ENCODE data around the gene PPP1R1B. TPM values are rescaled to one million over a fixed set of nuclear protein-coding genes. Genes with fewer than 3 reads are reported as not detected.
A peak's percentile ranks its signal among the peaks of the same experiment; 100 is the strongest.

Gene PPP1R1B
- total and polyA plus RNA-seq, 7 donors = 4.2 to 280 (median 12.1) TPM

DNA sequence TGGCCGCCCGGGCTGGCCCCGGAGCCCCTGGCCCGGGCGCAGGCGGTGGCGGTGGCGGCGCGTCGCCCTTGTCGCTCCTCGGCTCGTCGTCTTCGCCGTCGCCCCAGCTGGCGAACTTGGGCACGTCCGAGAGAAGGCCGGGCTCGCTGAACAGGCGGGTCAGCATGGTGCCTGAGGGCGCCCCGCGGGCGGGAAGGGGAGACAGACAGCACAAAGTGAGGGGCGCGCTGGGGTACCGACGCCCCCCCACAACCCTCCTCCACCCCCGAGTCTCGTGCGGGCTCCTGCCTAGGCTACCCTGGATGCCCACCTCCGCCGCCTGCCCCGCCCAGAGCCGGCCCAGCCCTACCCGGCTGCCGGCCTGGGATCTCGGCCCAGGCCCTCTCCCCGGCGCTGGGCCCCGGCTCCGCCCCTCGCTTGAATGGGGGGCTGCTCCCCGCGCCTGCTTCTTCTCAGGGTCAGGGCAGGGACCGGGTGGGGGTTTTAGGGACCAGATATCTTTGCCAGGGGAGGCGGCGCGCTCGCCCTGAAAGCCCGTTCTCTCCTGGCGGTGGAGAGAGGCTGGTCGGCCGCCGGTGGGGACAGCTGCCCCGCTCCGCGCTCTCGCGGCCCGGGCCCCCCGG lies 20.2 kb upstream of the PPP1R1B start:
- TF ChIP-seq POLR2AphosphoS5 (IDR thresholded peaks at IDR 0.05) (no peak), POLR2A (IDR thresholded peaks at IDR 0.05) (no peak), EP300 (IDR thresholded peaks at IDR 0.05) (no peak)
- TF ChIP-seq, protein P1, sequence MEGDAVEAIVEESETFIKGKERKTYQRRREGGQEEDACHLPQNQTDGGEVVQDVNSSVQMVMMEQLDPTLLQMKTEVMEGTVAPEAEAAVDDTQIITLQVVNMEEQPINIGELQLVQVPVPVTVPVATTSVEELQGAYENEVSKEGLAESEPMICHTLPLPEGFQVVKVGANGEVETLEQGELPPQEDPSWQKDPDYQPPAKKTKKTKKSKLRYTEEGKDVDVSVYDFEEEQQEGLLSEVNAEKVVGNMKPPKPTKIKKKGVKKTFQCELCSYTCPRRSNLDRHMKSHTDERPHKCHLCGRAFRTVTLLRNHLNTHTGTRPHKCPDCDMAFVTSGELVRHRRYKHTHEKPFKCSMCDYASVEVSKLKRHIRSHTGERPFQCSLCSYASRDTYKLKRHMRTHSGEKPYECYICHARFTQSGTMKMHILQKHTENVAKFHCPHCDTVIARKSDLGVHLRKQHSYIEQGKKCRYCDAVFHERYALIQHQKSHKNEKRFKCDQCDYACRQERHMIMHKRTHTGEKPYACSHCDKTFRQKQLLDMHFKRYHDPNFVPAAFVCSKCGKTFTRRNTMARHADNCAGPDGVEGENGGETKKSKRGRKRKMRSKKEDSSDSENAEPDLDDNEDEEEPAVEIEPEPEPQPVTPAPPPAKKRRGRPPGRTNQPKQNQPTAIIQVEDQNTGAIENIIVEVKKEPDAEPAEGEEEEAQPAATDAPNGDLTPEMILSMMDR (IDR thresholded peaks at IDR 0.05) = no peak
- Histone ChIP-seq H3K4me3 (peak overlapping the region in 3 of 4 donors; percentile 5 to 36 (median 20)), H3K27me3 (peaks cover 53 to 86% (median 75%) of the 10 kb centered on the region in 3 donors), H3K36me3 (no peaks in the 10 kb centered on the region), H3K27ac (no peak overlapping the region), H3K9me3 (no peaks in the 10 kb centered on the region), H3K4me1 (peaks cover 2 to 37% (median 33%) of the 10 kb centered on the region in 4 donors)
- WGBS, 2 donors = 2% methylated on average over 66 of the region's 66 CpGs
- intact Hi-C loops (cut with DNase I) = no loop called here
- DNase-seq = no peak

DNA sequence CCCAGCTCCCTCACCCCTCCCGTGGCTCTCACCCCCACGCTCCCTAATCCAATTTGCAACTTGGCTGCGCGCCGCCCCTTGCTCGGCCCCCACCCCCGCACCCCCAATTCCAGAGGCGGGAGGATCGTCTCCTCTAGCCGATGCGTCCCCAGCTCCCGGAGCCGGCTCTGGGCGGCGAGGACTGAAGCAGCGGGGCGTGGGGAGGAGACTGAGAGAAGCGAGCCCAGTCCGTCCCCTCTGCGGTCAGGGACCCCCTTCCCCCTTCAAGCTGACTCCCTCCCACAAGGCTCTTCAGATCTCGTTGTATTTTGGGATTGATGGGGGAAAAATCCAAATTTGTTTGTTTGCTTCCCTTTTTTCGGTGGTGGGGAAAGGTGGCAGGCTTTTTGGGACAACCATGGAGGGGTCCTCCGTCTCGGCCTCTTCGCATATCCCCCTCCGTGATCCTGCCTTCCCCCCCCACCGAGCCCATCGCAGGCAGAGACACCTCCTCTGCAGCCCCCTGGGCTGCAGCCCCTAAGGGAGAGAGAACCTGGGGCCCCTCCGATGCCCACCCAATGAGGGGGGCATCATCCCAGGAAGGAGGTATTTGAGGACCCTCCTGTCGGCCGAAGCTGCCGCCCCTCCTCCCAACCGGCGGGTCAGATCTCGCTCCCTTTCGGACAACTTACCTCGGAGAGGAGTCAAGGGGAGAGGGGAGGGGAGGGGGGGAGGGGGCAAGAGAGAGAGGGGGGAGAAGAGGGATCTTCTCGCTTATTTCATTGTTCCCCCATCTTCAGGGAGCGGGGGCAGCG lies 19.5 kb upstream of the PPP1R1B start:
- no peak for TF ChIP-seq POLR2A (IDR thresholded peaks at IDR 0.05)
- TF ChIP-seq POLR2AphosphoS5 (IDR thresholded peaks at IDR 0.05) = peak in 1 of 4 donors; percentile 14
- no peak for TF ChIP-seq EP300 (IDR thresholded peaks at IDR 0.05)
- TF ChIP-seq, protein P1 (IDR thresholded peaks at IDR 0.05) = no peak
- no peak overlapping the region for H3K27ac ChIP-seq
- H3K9me3 ChIP-seq = no peaks in the 10 kb centered on the region
- H3K27me3 ChIP-seq = peaks cover 48 to 86% (median 75%) of the 10 kb centered on the region in 3 donors
- H3K4me1 ChIP-seq = peaks cover 2 to 37% (median 33%) of the 10 kb centered on the region in 4 donors
- H3K36me3 ChIP-seq = no peaks in the 10 kb centered on the region
- 4 to 6% methylated on average over 40 of the region's 40 CpGs for WGBS, 2 donors
- DNase-seq = no peak
- intact Hi-C loops (cut with DNase I) = no loop called here
- peak overlapping the region in 2 of 4 donors; percentile 5 to 36 for H3K4me3 ChIP-seq

DNA sequence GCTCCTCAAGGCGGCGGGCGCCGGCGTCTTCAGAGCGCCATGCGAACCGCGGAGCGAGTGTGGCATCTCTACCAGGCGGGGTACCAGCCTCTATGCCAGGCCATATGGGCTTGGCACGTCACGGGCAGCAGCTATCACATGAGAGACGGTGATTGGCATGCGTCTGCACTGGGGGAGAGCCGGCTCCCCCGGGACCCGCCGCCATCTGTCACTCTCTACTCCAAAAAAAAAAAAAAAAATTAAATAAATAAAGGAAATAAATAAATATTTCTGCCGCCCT lies 19.0 kb upstream of the PPP1R1B start, which contains the start of gene NEUROD2:
Gene NEUROD2 (minus strand): TSS at position 70 of the 280 bp plus-strand sequence. CDS start 1,321 bp downstream, outside the sequence.
- Histone ChIP-seq H3K4me3 (peak within 1 kb of the TSS in 3 of 4 donors; percentile 5 to 36 (median 20)), H3K9me3 (no peaks in the 10 kb centered on the region), H3K27ac (no peak within 1 kb of the TSS), H3K4me1 (peaks cover 2 to 37% (median 33%) of the 10 kb centered on the region in 4 donors), H3K36me3 (no peaks in the 10 kb centered on the region), H3K27me3 (peaks cover 48 to 86% (median 75%) of the 10 kb centered on the region in 3 donors)
- 8 to 9% methylated on average over 20 of the region's 20 CpGs for WGBS, 2 donors
- intact Hi-C loops (cut with DNase I) = no loop called here
- TF ChIP-seq, protein P1 (IDR thresholded peaks at IDR 0.05) = no peak
- no peak for TF ChIP-seq POLR2A (IDR thresholded peaks at IDR 0.05)
- no peak for TF ChIP-seq POLR2AphosphoS5 (IDR thresholded peaks at IDR 0.05)
- TF ChIP-seq EP300 (IDR thresholded peaks at IDR 0.05) = no peak
- DNase-seq = no peak

DNA sequence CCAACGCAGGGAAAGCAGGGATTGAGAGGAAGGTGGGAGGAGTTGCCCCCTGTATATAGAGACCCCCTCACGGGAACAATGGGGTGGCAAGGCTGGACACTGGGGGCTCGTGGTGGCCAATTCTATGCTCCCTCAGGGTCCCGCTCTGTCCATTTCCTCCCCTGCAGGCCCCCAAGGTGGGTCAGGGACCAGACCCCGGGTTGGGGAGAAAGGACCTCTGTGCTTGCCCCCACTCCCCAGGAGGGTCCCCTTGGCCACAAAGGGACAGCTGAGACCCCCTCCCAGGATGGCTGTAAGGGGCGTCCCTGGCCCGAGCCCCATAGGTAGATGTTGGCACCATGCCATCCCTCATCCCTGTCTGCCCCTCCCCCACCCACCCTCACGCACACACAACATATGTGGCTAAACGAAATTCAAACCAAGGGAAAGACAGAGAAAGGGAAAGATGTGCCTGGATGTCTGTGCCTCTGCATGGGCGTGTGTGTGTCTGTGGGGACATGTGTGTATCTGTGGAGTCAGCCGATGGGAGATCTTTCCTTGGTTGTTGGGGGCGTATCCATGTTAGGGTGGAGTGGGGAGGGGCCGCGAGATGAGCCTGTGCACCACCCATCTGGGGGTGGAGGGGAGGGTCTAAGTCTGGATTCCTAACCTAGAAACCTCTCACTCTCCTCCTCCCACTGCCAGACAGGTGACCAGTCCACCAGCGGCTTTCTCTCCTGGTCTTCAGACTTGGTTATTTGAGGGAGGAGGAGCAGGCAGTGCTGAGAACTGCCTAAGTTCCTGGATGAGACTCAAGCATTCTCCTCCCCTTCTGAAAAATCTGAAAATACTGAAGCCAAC lies 18.4 kb upstream of the PPP1R1B start:
- H3K4me3 ChIP-seq = no peak overlapping the region
- H3K36me3 ChIP-seq = no peaks in the 10 kb centered on the region
- peaks cover 48 to 86% (median 71%) of the 10 kb centered on the region in 3 donors for H3K27me3 ChIP-seq
- WGBS, 2 donors = 13 to 15% methylated on average over 15 of the region's 15 CpGs
- DNase-seq = no peak
- H3K4me1 ChIP-seq = peaks cover 2 to 37% (median 33%) of the 10 kb centered on the region in 4 donors
- H3K9me3 ChIP-seq = no peaks in the 10 kb centered on the region
- intact Hi-C loops (cut with DNase I) = no loop called here
- TF ChIP-seq EP300 (IDR thresholded peaks at IDR 0.05) = no peak
- H3K27ac ChIP-seq = no peak overlapping the region

Measured in sigmoid colon (tissue), 7 donors.